Measurements from ENCODE around the gene APP.

APP gene

DNA sequence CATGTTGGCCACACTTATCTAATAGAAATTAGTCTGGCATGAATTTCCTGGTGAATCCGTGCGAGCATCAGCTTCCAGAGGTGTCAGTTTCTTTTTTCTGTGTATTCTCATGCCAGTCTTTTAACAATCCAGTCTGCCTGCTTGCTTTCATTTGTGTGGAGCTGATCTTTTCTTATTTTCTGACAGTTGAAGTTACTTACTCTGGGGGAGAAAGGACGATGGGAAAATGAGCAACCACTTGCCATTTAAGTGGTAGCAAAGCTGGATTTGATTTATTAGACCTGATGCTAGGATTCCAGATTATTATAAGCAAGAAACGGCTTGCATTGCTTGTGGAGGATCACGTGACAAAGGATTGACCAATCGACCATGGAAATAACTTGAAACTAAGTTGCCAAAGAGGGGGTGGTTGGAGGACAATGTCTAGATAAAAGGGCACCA is 24.3 kb upstream of the APP start:
- H3K4me3 ChIP-seq (replicated peaks; ENCODE audit: low read depth, low read length) = no peak overlapping the region
- TF ChIP-seq, protein P1, sequence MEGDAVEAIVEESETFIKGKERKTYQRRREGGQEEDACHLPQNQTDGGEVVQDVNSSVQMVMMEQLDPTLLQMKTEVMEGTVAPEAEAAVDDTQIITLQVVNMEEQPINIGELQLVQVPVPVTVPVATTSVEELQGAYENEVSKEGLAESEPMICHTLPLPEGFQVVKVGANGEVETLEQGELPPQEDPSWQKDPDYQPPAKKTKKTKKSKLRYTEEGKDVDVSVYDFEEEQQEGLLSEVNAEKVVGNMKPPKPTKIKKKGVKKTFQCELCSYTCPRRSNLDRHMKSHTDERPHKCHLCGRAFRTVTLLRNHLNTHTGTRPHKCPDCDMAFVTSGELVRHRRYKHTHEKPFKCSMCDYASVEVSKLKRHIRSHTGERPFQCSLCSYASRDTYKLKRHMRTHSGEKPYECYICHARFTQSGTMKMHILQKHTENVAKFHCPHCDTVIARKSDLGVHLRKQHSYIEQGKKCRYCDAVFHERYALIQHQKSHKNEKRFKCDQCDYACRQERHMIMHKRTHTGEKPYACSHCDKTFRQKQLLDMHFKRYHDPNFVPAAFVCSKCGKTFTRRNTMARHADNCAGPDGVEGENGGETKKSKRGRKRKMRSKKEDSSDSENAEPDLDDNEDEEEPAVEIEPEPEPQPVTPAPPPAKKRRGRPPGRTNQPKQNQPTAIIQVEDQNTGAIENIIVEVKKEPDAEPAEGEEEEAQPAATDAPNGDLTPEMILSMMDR (IDR thresholded peaks at IDR 0.05; ENCODE audit: low read depth, low read length, missing control alignments) = no peak
- no peak for DNase-seq (ENCODE audit: extremely low read depth, low read depth)

DNA sequence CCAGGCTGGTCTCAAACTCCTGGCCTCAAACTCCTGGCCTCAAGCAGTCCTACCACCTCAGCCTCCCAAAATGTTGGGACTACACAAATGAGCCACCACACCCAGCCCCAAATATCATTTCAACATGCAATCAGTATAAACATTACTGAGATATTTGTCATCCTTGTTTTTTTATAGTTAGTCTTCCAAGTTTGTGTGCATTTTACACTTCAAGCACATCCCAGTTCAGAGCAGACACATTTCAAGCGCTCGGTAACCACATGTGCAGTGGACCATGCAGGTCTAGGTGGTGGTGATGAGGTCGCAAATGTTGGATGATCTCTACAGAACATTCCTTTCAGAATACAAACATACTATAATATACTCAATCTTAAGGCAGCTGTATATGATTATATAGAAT is 23.8 kb upstream of the APP start:
- TF ChIP-seq, protein P1 (IDR thresholded peaks at IDR 0.05; ENCODE audit: low read depth, low read length, missing control alignments) = no peak
- no peak for DNase-seq (ENCODE audit: extremely low read depth, low read depth)
- no peak overlapping the region for H3K4me3 ChIP-seq (replicated peaks; ENCODE audit: low read depth, low read length)

DNA sequence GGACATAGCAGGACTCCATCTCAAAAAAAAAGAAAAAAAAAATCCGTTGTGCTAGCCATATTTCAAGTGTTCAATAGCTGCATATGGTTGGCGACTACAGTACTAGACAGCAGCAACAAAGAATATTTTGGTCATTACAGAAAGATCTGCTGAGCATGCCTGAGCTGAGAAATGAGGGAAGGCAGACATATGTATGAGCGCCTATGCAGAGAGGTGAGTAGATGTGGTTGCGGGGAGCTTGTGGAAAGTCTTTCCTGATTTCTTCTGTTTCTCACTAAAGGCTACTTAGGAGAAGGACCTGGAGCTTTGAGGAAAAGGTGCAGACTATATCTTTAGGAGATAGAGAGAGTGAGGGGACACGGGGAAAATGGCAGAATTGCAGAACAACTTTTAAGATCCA is 21.0 kb upstream of the APP start:
- H3K4me3 ChIP-seq (replicated peaks; ENCODE audit: low read depth, low read length) = no peak overlapping the region
- no peak for DNase-seq (ENCODE audit: extremely low read depth, low read depth)
- TF ChIP-seq, protein P1 (IDR thresholded peaks at IDR 0.05; ENCODE audit: low read depth, low read length, missing control alignments) = no peak

DNA sequence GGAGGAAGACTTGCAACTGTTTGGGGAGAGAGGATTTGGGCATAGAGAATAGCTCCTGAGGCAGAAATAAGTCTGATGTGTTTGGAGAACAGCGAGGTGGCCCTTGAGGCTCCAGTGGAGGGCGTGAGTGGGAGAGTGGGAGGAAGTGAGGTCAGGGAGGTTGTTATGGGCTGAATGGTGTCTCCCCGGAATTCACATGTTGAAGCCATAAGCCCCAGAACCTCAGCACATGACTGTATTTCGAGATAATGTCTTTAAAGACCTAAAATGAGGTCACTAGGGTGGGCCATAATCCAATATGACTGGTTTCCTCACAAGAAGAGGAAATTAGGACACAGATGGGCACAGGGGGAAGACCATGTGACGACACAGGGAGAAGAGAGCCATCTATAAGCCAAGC is 17.9 kb upstream of the APP start:
- no peak for DNase-seq (ENCODE audit: extremely low read depth, low read depth)
- TF ChIP-seq, protein P1 (IDR thresholded peaks at IDR 0.05; ENCODE audit: low read depth, low read length, missing control alignments) = no peak
- no peak overlapping the region for H3K4me3 ChIP-seq (replicated peaks; ENCODE audit: low read depth, low read length)

DNA sequence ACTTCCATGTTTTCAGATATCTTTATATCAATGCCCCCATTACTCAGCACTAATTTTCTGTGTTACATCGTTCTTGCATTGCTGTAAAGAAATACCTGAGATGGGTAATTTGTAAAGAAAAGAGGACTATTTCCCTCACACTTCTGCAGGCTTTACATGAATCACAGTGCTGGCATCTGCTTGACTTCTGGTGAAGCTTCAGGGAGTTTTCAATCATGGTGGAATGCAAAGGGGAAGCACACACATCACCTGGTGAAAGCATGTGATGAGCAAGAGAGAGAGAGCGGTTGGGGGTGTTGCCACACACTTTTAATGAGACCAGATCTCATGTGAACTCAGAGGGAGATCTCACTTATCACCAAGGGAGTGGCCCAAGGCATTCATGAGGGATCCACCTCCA is 14.9 kb upstream of the APP start:
- DNase-seq (ENCODE audit: extremely low read depth, low read depth) = no peak

DNA sequence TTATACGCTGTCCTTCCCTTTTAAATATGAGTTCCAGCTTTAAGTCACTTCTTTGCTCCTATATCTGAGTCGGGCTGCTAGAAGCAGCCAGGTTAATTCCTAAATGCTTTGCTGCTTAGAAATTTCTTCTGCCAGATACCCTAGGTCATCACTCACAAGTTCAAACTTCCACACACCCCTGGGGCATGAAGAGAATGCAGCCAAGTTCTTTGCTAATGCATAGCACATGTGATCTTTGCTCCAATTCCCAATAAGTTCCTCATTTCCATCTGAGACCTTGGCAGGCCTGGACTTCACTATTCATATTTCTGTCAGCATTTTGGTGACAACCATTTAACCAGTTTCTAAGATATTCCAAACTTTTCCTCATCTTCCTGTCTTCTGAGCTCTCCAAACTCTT is 14.5 kb upstream of the APP start:
- TF ChIP-seq, protein P1 (IDR thresholded peaks at IDR 0.05; ENCODE audit: low read depth, low read length, missing control alignments) = no peak
- H3K4me3 ChIP-seq (replicated peaks; ENCODE audit: low read depth, low read length) = no peak overlapping the region
- no peak for DNase-seq (ENCODE audit: extremely low read depth, low read depth)

More for the DNA sequence above, 14.9 kb upstream of the APP start:
- H3K4me3 ChIP-seq (replicated peaks; ENCODE audit: low read depth, low read length) = no peak overlapping the region
- TF ChIP-seq, protein P1 (IDR thresholded peaks at IDR 0.05; ENCODE audit: low read depth, low read length, missing control alignments) = no peak

DNA sequence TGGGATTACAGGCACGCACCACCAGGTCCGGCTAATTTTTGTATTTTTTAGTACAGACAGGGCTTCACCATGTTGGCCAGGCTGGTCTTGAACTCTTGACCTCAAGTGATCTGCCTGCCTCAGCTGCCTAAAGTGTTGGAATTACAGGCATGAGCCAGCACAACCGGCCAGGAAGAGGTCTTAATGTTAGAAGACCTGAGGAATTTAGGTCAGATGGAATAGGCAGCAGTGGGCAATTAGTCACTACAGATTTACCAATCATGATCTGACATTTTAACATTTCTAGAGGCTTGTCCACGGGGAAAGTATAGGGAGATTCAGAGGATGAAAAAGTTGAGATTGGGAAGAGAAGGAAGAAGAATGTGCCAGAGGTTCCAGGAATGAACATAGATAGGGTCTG is 8.9 kb upstream of the APP start:
- TF ChIP-seq, protein P1 (IDR thresholded peaks at IDR 0.05; ENCODE audit: low read depth, low read length, missing control alignments) = no peak
- DNase-seq (ENCODE audit: extremely low read depth, low read depth) = no peak
- no peak overlapping the region for H3K4me3 ChIP-seq (replicated peaks; ENCODE audit: low read depth, low read length)
